Left lung (tissue), 10 donors: ENCODE data around the gene TCL1A. TPM values are rescaled to one million over a fixed set of nuclear protein-coding genes. Genes with fewer than 3 reads are reported as not detected.

Experiments
- ATAC-seq: fragments of 200-7000 bp; cut with Tn5 transposase; one replicate; pipeline ENCODE4 v1.9.1; 2020; ENCODE audit warnings: moderate library complexity
- DNase-seq, 4 donors: peaks; one replicate each; pipeline ENCODE4 v3.0.0-alpha.2; 2013 to 2020
- H3K27ac ChIP-seq, 2 donors: fragments of 200-600 bp; sonication (generic) in 1 of 2; one replicate each; pipeline versions ENCODE4 v1.5.0 to v1.8.0; 2020 to 2021
- H3K27me3 ChIP-seq, 2 donors: fragments of 200-600 bp; sonication (generic) in 1 of 2; one replicate each; pipeline versions ENCODE4 v1.5.0 to v1.8.0; 2020 to 2021
- H3K36me3 ChIP-seq, 2 donors: fragments of 200-600 bp; sonication (generic) in 1 of 2; one replicate each; pipeline versions ENCODE4 v1.5.0 to v1.8.0; 2020 to 2021
- H3K4me1 ChIP-seq, 2 donors: fragments of 200-600 bp; one replicate each; pipeline ENCODE4 v1.8.0; 2021
- H3K4me3 ChIP-seq, 2 donors: fragments of 200-600 bp; sonication (generic) in 1 of 2; one replicate each; pipeline versions ENCODE4 v1.5.0 to v1.8.0; 2020 to 2021; ENCODE audit warnings: mild to moderate bottlenecking in 1 of 2
- H3K9me3 ChIP-seq, 2 donors: fragments of 200-600 bp; sonication (generic) in 1 of 2; one replicate each; pipeline versions ENCODE4 v1.5.0 to v1.8.0; 2020 to 2021
- CTCF ChIP-seq, 2 donors: fragments of 200-600 bp; sonication (generic) in 1 of 2; IDR thresholded peaks; one replicate each; pipeline versions ENCODE4 v1.5.0 to v1.8.0; 2021; ENCODE audit warnings: antibody characterized with exemption in 2 of 2
- intact Hi-C, 2 donors: fragments of 100-400 bp; cut with DNase I; formaldehyde crosslinking; loops; one replicate each; pipeline versions ENCODE4 v1.11.2 to v1.14.2; 2022
- polyA plus RNA-seq, 6 donors: library from polyadenylated mRNA; unstranded; fragments of 120-200 nt; gene quantifications; one replicate each; pipeline ENCODE4 v1.2.1, GENCODE V29; 2013; ENCODE audit not compliant: insufficient read length in 6 of 6
- total RNA-seq, 2 donors: library from RNA; stranded (reverse); fragmentation: NEBNext Ultra II Directional; extraction: Animal tissue kit (Norgen Biotek cat#: 25700); gene quantifications; one replicate each; pipeline ENCODE4 v1.2.1, GENCODE V29; 2021
- donor health status: DM: no; HTN: yes; CAD: no.
- donor health status: DM: no; HTN: no; CAD: no.

TCL1A gene
- total and polyA plus RNA-seq, 8 donors = 0.80 to 1.7 (median 1.2) TPM; not detected in 2

- no peak for DNase-seq
- H3K27ac ChIP-seq = no peak overlapping the region
- no peak overlapping the region for H3K4me3 ChIP-seq
- no peak for TF ChIP-seq CTCF (IDR thresholded peaks at IDR 0.05)
- intact Hi-C loops = no loop called here
- no peaks in the 10 kb centered on the region for H3K9me3 ChIP-seq
- ATAC-seq = no peak
- no peaks in the 10 kb centered on the region for H3K4me1 ChIP-seq
- peaks cover 0 to 24% of the 10 kb centered on the region in 2 donors for H3K27me3 ChIP-seq
- no peaks in the 10 kb centered on the region for H3K36me3 ChIP-seq
Measured at GRCh38 chr14:95707327-95707726, 6.6 kb downstream of the TCL1A start.

- DNase-seq (no peak), ATAC-seq (no peak)
- no peak overlapping the region for H3K4me3 ChIP-seq
- intact Hi-C loops = no loop called here
- H3K9me3 ChIP-seq = no peaks in the 10 kb centered on the region
- TF ChIP-seq CTCF (IDR thresholded peaks at IDR 0.05) = no peak
- H3K27ac ChIP-seq = no peak overlapping the region
- no peaks in the 10 kb centered on the region for H3K4me1 ChIP-seq
- peaks cover 4 to 33% of the 10 kb centered on the region in 2 donors for H3K27me3 ChIP-seq
- H3K36me3 ChIP-seq = no peaks in the 10 kb centered on the region
Measured at GRCh38 chr14:95705518-95705917, 8.4 kb downstream of the TCL1A start.

- Histone ChIP-seq H3K4me3 (no peak overlapping the region), H3K36me3 (no peaks in the 10 kb centered on the region), H3K27ac (no peak overlapping the region), H3K27me3 (peaks cover 4 to 32% of the 10 kb centered on the region in 2 donors), H3K9me3 (no peaks in the 10 kb centered on the region), H3K4me1 (no peaks in the 10 kb centered on the region)
- no peak for ATAC-seq
- DNase-seq = no peak
- TF ChIP-seq CTCF (IDR thresholded peaks at IDR 0.05) = no peak
- intact Hi-C loops = no loop called here
Measured at GRCh38 chr14:95703805-95704204, 10.1 kb downstream of the TCL1A start.

GRCh38 chr14:95703341-95703740 lies 10.6 kb downstream of the TCL1A start:
- Histone ChIP-seq H3K4me1 (no peaks in the 10 kb centered on the region), H3K9me3 (no peaks in the 10 kb centered on the region), H3K27me3 (peaks cover 4 to 32% of the 10 kb centered on the region in 2 donors), H3K36me3 (no peaks in the 10 kb centered on the region), H3K27ac (no peak overlapping the region), H3K4me3 (no peak overlapping the region)
- intact Hi-C loops = no loop called here
- TF ChIP-seq CTCF (IDR thresholded peaks at IDR 0.05) = no peak
- ATAC-seq (no peak), DNase-seq (no peak)

- Histone ChIP-seq H3K9me3 (no peaks in the 10 kb centered on the region), H3K27ac (no peak overlapping the region), H3K4me1 (no peaks in the 10 kb centered on the region), H3K4me3 (no peak overlapping the region), H3K27me3 (peaks cover 4 to 35% of the 10 kb centered on the region in 2 donors), H3K36me3 (no peaks in the 10 kb centered on the region)
- TF ChIP-seq CTCF (IDR thresholded peaks at IDR 0.05) = no peak
- ATAC-seq (no peak), DNase-seq (no peak)
- intact Hi-C loops = no loop called here
Measured at GRCh38 chr14:95701846-95702221, 12.1 kb downstream of the TCL1A start.
